Activated CD4-positive, alpha-beta T cell treated with anti-CD3 and anti-CD28 coated beads for 24 hours (primary cell): Measurements from ENCODE around the gene TSHZ3.

Source experiments
- DNase-seq, 2 donors: peaks; one replicate each; pipeline ENCODE4 v3.0.0-alpha.2; 2020; ENCODE audit warnings: low read depth in 2 of 2

Gene TSHZ3

DNA sequence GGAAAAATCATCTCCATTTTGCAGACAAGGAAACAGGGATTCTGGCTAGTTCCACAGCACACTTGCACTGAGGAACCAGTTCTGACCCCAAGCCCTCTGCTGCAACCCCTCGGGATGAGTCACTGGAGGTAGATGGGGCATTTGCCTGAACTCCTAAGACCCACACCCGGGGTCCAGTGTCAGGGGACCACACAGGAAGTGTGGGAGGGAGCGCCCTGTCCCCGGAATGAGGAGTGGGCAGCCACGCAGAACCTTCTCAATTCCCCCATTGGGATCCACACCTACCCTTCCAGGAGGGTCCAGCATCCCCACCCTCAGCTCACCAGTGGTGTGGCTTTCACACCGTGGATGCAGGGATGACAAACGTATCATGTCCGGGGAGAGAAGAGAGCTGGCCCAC is 62.7 kb downstream of the TSHZ3 start:
- no peak for DNase-seq

DNA sequence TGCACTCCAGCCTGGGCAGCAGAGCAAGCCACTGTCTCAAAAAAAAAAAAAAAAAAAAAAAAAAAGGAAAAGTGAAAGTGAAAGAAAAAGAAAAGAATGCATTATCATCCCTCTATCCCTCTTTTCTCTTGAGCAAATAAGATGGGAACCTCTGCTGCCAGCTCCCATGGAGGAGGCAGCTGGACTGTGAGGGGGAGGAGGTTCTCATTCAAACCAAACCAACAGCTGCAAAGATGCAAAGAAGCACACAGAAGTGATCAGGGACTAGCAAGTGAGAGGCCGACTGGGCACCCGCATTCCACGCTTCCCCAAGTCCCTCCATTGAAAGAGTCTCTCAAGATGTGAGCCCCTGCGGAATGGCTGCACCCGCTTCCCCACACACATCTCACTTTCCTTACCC is 63.5 kb downstream of the TSHZ3 start:
- no peak for DNase-seq

DNA sequence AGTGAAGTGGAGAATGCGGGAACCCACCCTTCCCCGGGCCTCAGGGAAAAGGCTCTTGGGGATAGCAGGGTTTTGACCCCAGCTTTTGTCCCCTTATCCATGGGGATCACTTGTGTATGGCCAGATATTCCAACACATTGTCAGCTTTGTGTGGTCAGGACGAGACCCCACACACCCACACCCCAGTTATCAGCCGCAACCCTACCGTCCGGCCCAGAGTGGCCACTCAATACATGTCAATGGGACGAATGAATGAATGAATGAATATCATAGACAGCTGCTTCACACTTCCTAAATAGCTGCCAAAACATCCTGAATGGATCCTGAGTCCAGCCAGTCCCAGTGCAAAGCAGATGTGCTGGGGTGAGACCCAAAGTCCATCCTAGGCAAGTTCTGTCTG is 64.6 kb downstream of the TSHZ3 start:
- DNase-seq: no peak

DNA sequence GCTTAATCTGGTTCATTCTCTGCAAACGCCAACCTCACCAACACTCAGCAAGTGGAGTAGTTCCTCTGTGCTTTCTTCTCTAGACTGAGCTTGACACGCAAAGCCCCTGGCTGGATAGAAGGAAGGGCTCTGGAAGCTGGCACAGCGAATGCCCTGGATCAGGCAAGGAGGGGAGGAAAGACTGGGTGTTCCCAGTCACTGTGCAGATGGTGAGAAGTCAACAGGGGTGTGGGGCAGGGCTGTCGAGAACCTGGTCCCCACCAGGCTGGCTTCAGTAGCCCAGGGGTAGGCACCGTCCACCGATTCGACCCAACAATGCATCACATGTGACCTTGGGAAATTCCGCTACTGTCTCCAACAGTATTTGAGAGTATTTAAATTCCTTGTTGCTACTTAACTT is 65.5 kb downstream of the TSHZ3 start:
- DNase-seq: no peak

DNA sequence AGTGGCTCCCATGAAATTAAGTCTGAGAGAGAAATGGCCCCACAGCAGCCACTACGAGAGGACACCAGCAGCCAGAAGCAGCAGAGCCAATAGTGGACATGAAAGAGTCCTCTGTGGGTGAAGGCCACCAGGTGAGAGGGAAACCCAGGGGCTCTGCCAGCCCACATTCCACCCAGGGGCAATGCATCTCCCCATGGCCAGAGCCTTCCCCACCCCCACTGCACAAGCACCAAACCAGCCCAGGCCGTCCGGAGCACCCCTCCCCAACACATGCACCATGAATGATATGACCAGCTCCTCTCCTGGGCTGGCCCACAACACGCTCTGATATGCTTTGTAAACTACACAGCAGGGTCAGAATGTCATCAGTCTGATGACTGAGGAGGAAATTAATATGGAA is 66.9 kb downstream of the TSHZ3 start:
- DNase-seq: no peak

DNA sequence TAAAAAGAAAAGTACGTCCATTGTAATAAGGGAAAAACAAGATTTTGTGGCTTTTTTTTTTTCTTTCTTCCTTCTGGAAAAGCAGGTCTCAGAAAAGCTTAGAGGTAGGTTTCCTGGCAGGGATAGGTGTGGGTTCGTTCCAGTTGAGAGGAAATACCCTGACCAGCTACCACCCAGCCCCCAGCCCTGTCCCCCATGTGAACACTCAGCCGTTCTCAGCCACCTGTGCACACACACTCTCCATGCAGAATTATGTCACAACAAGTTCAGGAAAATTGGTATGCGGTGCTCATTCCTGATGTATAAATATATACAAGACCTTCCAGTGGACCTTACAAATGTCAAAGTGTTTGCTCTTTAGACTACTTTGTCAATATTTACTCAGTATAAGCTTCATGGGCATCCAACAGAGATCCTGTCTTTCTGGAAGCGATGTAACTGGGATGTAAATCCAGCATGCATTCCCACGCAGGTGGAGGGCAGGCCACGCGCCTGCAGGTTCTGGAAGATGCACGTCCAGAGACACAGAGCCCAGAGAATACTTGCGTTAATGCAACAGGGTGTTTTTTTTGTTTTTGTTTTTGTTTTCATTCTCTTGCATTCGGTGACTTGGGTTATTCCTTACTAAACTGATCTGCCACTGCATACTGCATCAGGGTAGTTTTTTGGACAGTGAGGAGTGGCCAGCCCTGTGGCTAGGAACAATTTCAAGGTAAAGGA is 68.8 kb downstream of the TSHZ3 start:
- no peak for DNase-seq

DNA sequence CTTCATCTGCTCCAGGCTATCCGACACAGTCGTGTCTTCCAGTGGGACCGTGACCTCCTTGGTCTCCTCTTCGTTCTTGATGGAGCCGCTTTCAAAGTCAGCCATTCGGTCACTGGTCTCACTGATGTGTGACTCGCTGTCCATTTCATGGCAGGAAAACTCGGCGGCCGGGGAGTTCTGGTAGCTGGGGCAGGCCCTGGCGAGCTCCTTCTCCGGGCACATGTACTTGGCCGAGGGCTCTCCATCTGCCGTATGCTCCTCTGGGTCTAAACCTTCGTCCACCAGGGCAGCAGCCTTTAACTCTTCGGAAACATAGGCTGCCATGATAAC is 69.8 kb downstream of the TSHZ3 start:
- DNase-seq: no peak

DNA sequence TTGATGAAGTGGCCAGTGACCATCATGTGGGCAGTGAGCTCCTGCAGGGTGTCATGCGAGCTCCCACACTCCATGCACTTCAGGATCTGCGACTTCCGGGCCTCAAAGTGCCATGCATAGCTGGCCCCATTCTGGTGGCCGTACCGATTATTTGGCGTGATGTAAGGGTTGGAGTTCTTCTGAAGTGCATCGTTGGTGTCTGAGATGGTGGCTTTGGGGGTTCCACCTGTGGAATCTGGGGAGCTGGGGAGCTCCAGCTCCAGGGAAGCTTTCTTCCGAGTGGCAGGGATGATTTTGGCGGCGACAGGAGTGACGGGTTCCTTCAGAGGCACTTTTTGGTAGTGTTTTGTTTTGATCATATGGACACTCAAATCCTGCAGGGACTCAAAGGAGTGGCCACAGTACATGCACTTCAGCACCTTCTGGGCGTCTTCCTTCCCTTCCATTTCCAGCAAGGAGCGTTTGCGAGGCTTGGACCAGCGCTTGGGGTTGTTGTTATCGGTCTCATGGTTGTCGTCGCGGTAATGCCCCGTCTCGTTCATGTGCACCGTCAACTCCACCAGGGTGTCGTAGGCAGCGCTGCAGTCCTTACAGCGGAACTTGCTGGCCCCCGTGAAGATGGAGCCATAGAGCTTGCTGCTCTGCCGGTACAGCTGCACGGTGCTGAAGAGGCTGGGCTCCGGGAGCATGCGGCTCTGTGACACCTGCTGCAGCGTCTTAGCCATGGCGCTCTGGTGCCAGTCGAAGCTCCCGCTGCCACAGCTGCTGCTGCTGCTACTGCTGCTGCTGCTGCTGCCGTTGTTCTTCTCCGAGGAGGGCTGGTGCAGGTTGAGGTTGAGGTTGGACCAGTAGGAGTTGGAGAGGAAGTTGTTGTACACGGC is 70.4 kb downstream of the TSHZ3 start:
- DNase-seq: no peak

DNA sequence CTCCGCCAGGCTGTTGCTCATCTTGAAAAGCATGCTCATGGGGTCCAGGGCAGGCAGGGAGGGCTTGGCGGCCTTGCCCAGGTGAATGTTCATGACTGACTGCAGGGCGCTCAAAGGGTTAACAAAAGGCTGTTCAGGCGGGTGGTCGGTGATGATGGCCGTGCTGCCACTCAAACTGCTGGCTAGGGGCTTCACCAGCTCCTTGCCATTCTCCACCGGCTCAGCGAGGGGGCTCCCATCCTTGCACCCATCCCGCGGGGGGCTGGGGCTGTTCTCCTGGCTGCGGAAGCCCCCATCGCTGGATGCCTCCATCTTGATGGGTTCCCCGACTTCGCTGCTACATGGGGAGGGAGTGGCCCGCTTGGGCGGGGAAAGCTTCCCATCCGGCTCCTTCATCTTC is 71.7 kb downstream of the TSHZ3 start:
- DNase-seq: no peak

DNA sequence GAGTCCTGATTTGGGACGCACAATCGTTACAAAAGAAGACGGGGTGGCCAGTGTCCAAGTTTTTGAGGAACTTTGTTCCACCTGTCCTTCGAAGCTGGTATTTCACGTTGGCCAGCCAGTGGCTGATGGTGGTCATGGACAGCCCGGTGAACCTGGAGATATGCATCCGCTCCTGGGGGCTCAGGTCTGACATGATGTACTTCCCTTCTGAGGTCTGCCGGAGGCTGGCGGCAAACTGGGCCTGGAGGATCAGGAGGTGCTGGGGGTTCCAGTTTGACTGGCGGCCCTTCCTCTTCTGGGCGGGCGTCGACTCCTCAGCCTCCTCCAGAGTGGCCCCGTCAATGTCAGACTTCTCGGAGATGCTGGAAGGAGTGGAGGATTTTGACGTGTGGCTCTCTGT is 72.4 kb downstream of the TSHZ3 start:
- DNase-seq: no peak

DNA sequence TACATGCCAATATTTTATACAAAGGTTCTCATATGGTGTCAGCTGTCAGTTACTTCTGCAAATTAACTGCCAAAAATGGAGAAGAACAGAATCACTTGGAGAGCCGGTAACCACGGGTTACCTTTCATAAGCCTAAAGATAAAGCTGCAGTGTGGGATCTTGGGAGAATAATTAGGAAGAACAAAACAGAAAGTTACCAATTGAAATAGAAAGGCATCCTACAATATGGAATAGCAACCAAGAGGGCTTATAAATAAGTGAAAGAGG is 74.2 kb downstream of the TSHZ3 start:
- DNase-seq: no peak

DNA sequence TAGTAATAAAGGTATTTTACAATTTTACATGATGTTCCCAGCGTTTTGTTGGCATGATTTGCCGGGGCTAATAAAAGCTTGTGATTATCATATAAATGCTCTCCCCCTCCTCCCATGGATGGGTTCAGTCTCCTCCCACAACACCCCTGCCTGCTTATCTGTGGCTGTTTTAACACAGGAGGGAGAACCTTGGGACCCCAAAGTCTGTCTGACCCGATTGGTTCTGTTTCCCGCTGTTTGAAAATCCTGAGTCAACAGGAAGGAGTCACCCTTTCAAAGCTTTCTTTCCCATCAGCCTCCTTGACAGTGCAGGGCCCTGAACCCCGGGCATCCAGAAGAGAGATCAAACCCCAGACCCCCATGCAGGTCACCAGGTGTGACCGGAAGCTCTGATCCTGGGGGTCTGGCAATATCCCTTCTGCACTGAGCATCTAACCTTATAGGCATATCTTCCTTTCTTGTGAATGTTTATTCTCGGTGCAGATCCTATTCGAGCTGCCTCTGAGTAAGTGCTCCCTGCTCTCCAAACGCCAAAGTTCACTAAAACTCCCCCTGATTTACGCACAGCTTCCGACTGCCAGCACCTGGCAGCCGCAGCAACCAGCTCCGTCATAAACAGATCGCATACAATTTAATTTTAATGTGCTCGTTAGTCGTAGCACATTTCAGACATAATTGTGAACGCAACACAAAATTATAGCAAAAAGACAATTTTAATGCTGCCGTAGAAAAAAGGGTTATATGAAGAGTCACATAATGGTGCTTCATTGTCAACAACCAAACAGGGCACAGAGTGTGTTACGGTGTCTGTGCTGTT is 74.8 kb downstream of the TSHZ3 start:
- DNase-seq: no peak

DNA sequence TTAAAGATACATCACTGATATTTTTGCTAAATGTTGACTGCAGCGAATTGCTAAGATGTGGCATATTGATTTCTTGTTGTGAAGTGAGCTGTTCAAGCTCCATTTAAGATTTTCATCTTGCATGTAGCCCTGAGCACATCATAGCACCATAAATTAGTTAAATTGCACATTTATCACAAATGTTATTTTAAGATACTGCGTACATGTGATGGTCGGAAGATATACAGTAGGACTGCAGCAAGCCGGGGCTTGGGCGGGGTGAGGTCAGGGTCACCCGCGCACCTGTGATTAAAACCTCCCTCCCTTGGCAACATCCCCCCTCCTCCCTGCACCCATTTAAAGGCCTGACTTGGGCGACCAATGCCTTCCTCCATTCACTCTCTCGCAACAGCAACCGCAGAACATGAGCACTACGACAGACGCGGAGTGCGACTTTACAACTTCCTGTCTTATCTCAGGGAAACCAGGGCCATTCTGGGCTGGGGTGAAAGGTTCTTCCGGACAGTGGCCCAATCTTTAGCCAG is 76.6 kb downstream of the TSHZ3 start:
- no peak for DNase-seq

DNA sequence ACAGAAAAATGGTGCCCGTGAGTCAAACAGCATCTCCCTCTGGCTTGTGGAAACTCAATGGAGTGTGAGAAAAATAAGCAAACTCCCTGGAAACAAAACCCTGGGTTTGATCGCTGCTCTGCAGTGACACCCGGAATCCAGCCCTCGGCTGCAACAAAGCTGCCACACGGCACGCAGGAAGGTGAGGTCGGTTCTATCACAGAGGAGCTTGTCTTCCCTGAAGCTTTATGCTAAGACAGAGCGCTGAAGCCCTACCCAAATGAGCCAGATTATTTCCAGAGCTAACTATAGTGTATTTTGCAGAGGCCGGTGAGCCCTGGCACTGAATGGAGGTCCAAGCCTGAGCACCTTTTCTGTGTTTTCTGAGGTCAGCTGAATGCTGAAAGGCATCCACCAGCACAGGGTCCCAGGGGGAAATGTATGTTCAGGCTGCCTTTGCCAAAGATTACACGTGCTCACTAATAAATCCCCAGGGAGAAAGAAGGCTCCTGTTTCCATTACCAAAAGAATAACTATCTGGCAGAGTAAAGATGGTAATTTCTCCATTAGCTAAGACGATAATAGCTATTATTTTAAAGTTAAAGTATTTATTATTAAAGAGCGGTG is 77.8 kb downstream of the TSHZ3 start:
- DNase-seq: no peak

DNA sequence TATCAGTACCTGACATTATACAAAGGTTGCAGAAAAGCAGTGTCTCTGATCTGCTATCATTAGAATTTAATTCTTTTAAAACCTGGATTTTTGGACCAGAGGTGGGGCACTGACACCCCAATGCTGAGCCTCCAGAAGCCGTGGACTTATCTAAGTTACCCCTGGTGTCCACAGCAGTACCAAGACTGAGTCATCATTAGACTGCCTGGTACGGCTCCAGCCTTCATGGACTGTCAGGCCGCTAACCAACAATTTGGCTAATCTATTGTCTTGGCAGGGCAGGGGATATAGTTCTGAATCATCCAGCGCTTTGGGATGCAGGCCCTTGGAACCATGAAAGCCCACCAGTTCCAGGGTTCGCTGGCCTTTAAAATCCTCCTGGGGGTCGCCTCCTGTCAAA is 78.3 kb downstream of the TSHZ3 start:
- no peak for DNase-seq

DNA sequence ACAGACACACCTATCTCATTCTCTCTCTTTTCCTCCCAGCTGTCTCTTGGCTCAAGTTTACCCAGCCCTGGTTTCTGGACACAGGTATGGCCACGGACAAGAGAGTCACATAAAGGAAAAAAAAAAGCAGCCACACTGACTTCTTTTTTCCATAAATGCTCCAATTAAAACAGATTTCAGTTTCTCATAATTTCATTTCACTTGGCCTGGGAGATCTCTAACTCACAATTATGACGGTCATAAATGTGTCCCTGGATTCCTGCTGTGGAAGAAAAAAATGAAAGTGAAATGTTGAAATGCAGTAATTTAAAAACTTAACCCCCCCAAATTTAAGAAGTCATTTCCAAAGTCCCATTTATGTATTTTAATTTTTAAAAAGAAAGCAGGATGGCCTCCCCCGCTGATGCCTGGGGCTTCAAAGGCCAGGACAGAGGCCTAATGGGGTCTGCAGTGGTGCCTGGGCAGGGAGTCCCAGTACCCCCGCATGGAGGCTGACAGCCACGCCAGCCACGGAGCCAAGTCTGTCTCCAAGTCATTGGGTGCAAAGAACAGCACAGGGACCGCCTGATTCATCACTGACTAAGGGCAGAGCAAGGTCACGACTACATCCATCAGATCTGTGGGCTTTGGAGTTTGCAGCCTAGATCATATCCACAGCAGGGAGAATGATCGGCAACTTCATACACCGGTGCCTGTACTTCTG is 79.7 kb downstream of the TSHZ3 start:
- DNase-seq: no peak

DNA sequence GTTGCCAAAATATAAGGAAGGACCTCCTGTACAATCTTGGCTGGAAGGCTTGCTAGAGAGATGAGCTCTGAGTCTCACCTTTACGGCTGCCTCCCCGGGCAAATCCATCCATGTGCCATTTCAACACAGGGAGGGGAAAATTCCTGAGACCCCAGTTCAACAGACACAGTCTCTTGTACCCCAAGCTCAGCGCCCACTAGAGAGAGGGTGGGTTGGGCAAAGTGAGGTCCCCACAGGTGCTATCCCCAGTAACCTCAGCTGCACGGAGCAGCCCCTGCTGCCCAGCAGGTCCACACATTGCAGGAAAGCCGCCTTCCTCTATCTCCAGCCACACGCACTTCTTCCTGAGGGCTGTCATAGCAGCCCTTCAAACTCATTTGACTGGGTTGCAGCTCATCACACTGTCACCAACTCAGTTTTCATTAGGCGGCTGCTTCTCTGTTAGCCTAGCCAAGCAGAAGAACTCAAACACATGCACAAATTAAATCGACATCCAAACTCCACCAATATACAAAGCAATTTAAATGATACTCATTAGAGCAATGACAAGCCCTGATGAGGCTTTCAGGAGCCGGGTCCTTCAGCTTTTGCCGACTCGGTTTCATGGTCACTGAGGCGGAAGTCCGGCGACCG is 80.4 kb downstream of the TSHZ3 start:
- no peak for DNase-seq

DNA sequence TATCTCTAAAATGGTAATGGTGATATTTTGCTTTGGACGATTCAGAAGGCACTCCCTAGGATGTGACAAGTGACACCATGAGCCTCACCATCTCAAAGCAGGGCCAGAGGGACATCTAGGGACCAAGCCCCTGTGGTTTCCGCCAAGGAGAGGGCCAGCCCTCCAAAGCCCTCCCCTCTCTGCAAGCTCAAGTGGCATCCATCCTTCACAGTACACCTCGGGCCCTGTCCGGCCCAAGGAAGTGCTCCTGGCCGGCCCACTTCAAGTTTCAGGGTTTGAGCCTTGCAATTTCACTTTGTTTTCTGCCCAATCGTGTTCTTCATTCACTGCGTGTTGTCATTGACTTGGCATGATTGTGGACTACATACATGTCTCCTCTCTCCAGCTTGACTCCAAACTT is 82.5 kb downstream of the TSHZ3 start:
- no peak for DNase-seq

DNA sequence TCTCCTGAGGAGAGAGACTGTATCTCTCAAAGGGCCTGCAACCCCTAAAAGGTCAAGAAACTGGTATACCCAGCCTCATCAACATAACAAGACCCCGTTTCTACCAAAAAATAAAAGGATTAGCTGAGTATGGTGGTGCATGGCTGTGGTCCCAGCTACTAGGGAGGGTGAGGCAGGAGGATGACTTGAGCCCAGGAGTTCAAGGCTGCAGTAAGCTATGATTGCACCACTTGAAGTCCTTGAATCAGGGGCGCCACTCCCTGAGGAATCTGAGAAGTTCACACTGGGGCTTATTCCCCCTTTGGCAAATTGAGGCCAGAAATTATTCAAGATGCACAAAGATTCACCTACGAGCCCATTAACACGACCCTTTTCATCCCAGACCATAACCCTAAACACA is 83.0 kb downstream of the TSHZ3 start:
- DNase-seq: no peak

DNA sequence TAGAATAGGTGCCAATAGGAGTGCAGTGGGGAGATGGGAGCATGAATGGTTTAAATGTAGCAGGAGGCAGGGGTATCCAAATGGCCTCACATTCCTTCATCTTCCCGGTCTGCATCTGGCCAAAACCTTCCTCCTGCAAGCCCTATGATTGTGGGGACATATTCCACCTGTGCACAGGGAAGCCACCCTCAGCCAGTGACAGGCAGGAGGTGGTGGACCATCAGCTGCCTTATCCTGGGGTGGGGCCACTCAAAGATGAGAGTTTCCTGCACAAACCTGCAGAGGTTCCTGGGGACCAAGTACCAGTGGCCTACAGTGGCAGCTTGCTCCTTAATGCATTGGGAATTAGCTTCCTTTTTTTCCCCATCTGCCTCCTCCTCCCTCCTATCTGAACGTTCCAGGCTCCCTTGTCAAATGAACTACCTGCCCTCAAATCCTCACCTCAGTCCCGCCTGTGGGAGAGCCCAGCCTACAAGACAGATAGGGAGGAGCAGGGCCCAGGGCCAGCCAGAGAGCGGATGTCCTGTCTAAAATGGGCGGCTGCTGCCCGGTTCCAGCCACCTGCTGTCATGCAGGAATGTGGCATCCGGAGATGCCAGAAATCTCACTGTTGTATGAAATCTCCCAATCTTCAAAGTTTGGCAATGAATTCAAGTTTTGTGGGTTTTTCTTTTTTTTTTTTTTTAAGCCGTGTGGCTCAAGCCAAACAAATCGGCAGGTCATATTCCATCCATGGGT is 85.0 kb downstream of the TSHZ3 start:
- DNase-seq: no peak
